Neural cell (in vitro differentiated cells): ENCODE data around the gene ERC2. TPM values are rescaled to one million over a fixed set of nuclear protein-coding genes. Genes with fewer than 3 reads are reported as not detected.

Source experiments
- H2AFZ ChIP-seq: fragments of 200-600, 300-800 bp; sonication (generic), shearing (Covaris generic); 2 replicates; pipeline ENCODE4 v1.6.0; 2014; ENCODE audit warnings: low read depth, mild to moderate bottlenecking, antibody characterized with exemption, low read length, moderate library complexity
- H3F3A ChIP-seq: fragments of 200-600 bp; shearing (Covaris generic); 2 replicates; pipeline ENCODE4 v1.6.1; 2016; ENCODE audit warnings: mild to moderate bottlenecking, moderate library complexity, mixed read lengths, antibody characterized with exemption, low read length; ENCODE audit not compliant: insufficient read depth, poor library complexity, severe bottlenecking
- H3K27ac ChIP-seq: fragments of 200-600, 300-800 bp; sonication (generic), shearing (Covaris generic); 2 replicates; pipeline ENCODE4 v1.5.1; 2014; ENCODE audit warnings: mild to moderate bottlenecking, low read length, moderate library complexity
- H3K27me3 ChIP-seq: fragments of 300-800, 200-600 bp; sonication (generic), shearing (Covaris generic); 2 replicates; pipeline ENCODE4 v1.6.0; 2014; ENCODE audit warnings: mild to moderate bottlenecking, low read depth, low read length, moderate library complexity; ENCODE audit not compliant: insufficient read depth
- H3K36me3 ChIP-seq: fragments of 300-800, 200-600 bp; sonication (generic), shearing (Covaris generic); 2 replicates; pipeline ENCODE4 v1.5.1; 2014; ENCODE audit warnings: mild to moderate bottlenecking, antibody characterized with exemption, low read length, moderate library complexity; ENCODE audit not compliant: insufficient read depth
- H3K4me2 ChIP-seq: fragments of 300-800, 200-600 bp; sonication (generic), shearing (Covaris generic); 2 replicates; pipeline ENCODE4 v1.6.0; 2014; ENCODE audit warnings: mild to moderate bottlenecking, low read length
- H3K4me3 ChIP-seq: fragments of 300-800, 200-600 bp; sonication (generic), shearing (Covaris generic); 2 replicates; pipeline ENCODE4 v1.5.1; 2014; ENCODE audit warnings: mild to moderate bottlenecking, low read length, moderate library complexity
- H3K79me2 ChIP-seq: fragments of 200-600 bp; shearing (Covaris generic); replicated peaks from 2 replicates; pipeline ENCODE4 v1.6.0; 2014; ENCODE audit warnings: mild to moderate bottlenecking, low read length, moderate library complexity; ENCODE audit not compliant: insufficient read depth
- H3K9ac ChIP-seq: fragments of 300-800, 200-600 bp; sonication (generic), shearing (Covaris generic); 2 replicates; pipeline ENCODE4 v1.6.1; 2016; ENCODE audit warnings: mild to moderate bottlenecking, low read length, mixed read lengths
- H3K9me2 ChIP-seq: fragments of 200-600 bp; shearing (Covaris generic); 2 replicates; pipeline ENCODE4 v1.6.1; 2016; ENCODE audit warnings: mild to moderate bottlenecking, low read length, mixed read lengths; ENCODE audit not compliant: insufficient read depth
- H3K9me3 ChIP-seq: fragments of 200-600, 300-800 bp; sonication (generic), shearing (Covaris generic); 2 replicates; pipeline ENCODE4 v1.6.1; 2016; ENCODE audit warnings: mild to moderate bottlenecking, mixed run types, low read length, moderate library complexity, mixed read lengths
- H4K20me1 ChIP-seq: fragments of 200-600 bp; shearing (Covaris generic); 2 replicates; pipeline ENCODE4 v1.6.1; 2016; ENCODE audit warnings: mild to moderate bottlenecking, mixed run types; ENCODE audit not compliant: insufficient read depth
- EP300 ChIP-seq: fragments of 450-650 bp; conservative IDR thresholded peaks from 2 replicates; pipeline ENCODE4 v1.6.1; 2014; ENCODE audit warnings: antibody characterized with exemption, mild to moderate bottlenecking, moderate library complexity; ENCODE audit not compliant: poor library complexity, severe bottlenecking
- EZH2 ChIP-seq: fragments of 200-600, 300-800 bp; shearing (Covaris generic), sonication (generic); IDR thresholded peaks from 2 replicates; pipeline ENCODE4 v1.6.1; 2014; ENCODE audit warnings: antibody characterized with exemption, low read length, borderline replicate concordance, mild to moderate bottlenecking; ENCODE audit not compliant: insufficient read depth, poor library complexity, severe bottlenecking
- MXI1 ChIP-seq: fragments of 450-650 bp; conservative IDR thresholded peaks from 2 replicates; pipeline ENCODE4 v1.6.1; 2014; ENCODE audit warnings: antibody characterized with exemption, mild to moderate bottlenecking; ENCODE audit not compliant: poor library complexity, severe bottlenecking
- POLR2AphosphoS5 ChIP-seq: IDR thresholded peaks from 2 replicates; pipeline ENCODE4 v1.6.1; 2012
- RAD21 ChIP-seq: fragments of 450-650 bp; conservative IDR thresholded peaks from 2 replicates; pipeline ENCODE4 v1.6.1; 2014; ENCODE audit warnings: antibody characterized with exemption, mild to moderate bottlenecking, moderate library complexity
- REST ChIP-seq: IDR thresholded peaks from 2 replicates; pipeline ENCODE4 v1.6.1; 2012; ENCODE audit warnings: borderline replicate concordance
- SMC3 ChIP-seq: fragments of 450-650 bp; conservative IDR thresholded peaks from 2 replicates; pipeline ENCODE4 v1.6.1; 2014; ENCODE audit warnings: antibody characterized with exemption, mild to moderate bottlenecking, moderate library complexity; ENCODE audit not compliant: poor library complexity
- TAF1 ChIP-seq: IDR thresholded peaks from 2 replicates; pipeline ENCODE4 v1.6.1; 2012; ENCODE audit warnings: low read depth
- polyA plus RNA-seq: library from polyadenylated mRNA; depleted of rRNA; stranded (reverse); fragments of >200 nt; gene quantifications from 2 replicates; pipeline ENCODE4 v1.2.3, GENCODE V29; 2014
- TF ChIP-seq, protein P1 (sequence below): fragments of 450-650 bp; IDR thresholded peaks from 2 replicates; pipeline ENCODE4 v1.5.1; 2014; ENCODE audit warnings: antibody characterized with exemption, mild to moderate bottlenecking, moderate library complexity; ENCODE audit not compliant: poor library complexity, severe bottlenecking

The ERC2 gene
- polyA plus RNA-seq, 1 donor from 2014 or later = 60.4 TPM

- no peak for TF ChIP-seq REST
- no peak for TF ChIP-seq MXI1
Measured at GRCh38 chr3:55718074-55718473, 750.2 kb downstream of the ERC2 start (continued).

GRCh38 chr3:55717481-55717880 lies 750.8 kb downstream of the ERC2 start:
- H3K27me3 ChIP-seq = no peaks in the 10 kb centered on the region
- no peak overlapping the region for H3K4me3 ChIP-seq
- H3K36me3 ChIP-seq = no peaks in the 10 kb centered on the region
- no peak overlapping the region for H2AFZ ChIP-seq
- no peaks in the 10 kb centered on the region for H3F3A ChIP-seq
- TF ChIP-seq, protein P1, sequence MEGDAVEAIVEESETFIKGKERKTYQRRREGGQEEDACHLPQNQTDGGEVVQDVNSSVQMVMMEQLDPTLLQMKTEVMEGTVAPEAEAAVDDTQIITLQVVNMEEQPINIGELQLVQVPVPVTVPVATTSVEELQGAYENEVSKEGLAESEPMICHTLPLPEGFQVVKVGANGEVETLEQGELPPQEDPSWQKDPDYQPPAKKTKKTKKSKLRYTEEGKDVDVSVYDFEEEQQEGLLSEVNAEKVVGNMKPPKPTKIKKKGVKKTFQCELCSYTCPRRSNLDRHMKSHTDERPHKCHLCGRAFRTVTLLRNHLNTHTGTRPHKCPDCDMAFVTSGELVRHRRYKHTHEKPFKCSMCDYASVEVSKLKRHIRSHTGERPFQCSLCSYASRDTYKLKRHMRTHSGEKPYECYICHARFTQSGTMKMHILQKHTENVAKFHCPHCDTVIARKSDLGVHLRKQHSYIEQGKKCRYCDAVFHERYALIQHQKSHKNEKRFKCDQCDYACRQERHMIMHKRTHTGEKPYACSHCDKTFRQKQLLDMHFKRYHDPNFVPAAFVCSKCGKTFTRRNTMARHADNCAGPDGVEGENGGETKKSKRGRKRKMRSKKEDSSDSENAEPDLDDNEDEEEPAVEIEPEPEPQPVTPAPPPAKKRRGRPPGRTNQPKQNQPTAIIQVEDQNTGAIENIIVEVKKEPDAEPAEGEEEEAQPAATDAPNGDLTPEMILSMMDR = no peak
- TF ChIP-seq EP300 = no peak
- no peak for TF ChIP-seq MXI1
- TF ChIP-seq POLR2AphosphoS5 = no peak
- no peak for TF ChIP-seq EZH2
- TF ChIP-seq RAD21 = no peak
- no peak for TF ChIP-seq REST
- no peak for TF ChIP-seq SMC3
- no peak for TF ChIP-seq TAF1
- H3K9me2 ChIP-seq = no peaks in the 10 kb centered on the region
- H3K27ac ChIP-seq = no peak overlapping the region
- no peaks in the 10 kb centered on the region for H3K79me2 ChIP-seq
- H3K9ac ChIP-seq = no peak overlapping the region
- H3K4me2 ChIP-seq = no peak overlapping the region
- no peaks in the 10 kb centered on the region for H3K9me3 ChIP-seq
- no peaks in the 10 kb centered on the region for H4K20me1 ChIP-seq
